A673 (cell line): ENCODE results near the gene PLEKHH2. TPM values are rescaled to one million over a fixed set of nuclear protein-coding genes. Genes with fewer than 3 reads are reported as not detected.
"Not testable (repeated sequence)": the region's sequence is repeated elsewhere in the genome, so short reads cannot be mapped to it uniquely, and the experiment has no call there.

Source experiments
- BruUV-seq: library from RNA; stranded (reverse); fragments of 400-500 nt; replicated peaks from 2 replicates; lab custom pipeline; 2021; lab: Mats Ljungman, UMichigan
- CTCF ChIA-PET: fragments of 300-600 bp; sonication (Branson Sonifier 250); formaldehyde crosslinking; loops from one replicate; lab custom pipeline; 2022; ENCODE audit warnings: antibody characterized with exemption; lab: Charles Lee
- POLR2A ChIA-PET: fragments of 300-600 bp; sonication (Branson Sonifier 250); formaldehyde crosslinking; loops from one replicate; lab custom pipeline; 2022; ENCODE audit warnings: antibody characterized with exemption; ENCODE audit not compliant: low non-redundant PET; lab: Charles Lee
- DNase-seq: peaks from one replicate; pipeline ENCODE4 v3.0.0-alpha.2; 2015; ENCODE audit warnings: low spot score
- H3K27ac ChIP-seq: fragments of 200-600 bp; sonication (generic); 2 replicates; pipeline ENCODE4 v1.5.1; 2016; ENCODE audit warnings: mixed run types, low read depth, mild to moderate bottlenecking, mixed read lengths, antibody characterized with exemption, low read length; ENCODE audit not compliant: poor library complexity, severe bottlenecking
- H3K27me3 ChIP-seq: fragments of 200-600 bp; sonication (generic); replicated peaks from 2 replicates; pipeline ENCODE4 v1.6.1; 2017; ENCODE audit warnings: mixed run types, low read depth, mild to moderate bottlenecking, mixed read lengths, antibody characterized with exemption, low read length; ENCODE audit not compliant: insufficient read depth, poor library complexity
- H3K36me3 ChIP-seq: fragments of 200-600 bp; sonication (generic); 2 replicates; pipeline ENCODE4 v1.6.1; 2016; ENCODE audit warnings: mixed run types, mild to moderate bottlenecking, mixed read lengths, antibody characterized with exemption, low read length; ENCODE audit not compliant: insufficient read depth, poor library complexity, severe bottlenecking
- H3K4me1 ChIP-seq: fragments of 200-600 bp; sonication (generic); 2 replicates; pipeline ENCODE4 v1.6.1; 2017; ENCODE audit warnings: mixed run types, mild to moderate bottlenecking, mixed read lengths, antibody characterized with exemption, low read length; ENCODE audit not compliant: insufficient read depth, poor library complexity, severe bottlenecking
- H3K4me3 ChIP-seq: fragments of 200-600 bp; sonication (generic); 2 replicates; pipeline ENCODE4 v1.5.1; 2016; ENCODE audit warnings: low read depth, mixed run types, mild to moderate bottlenecking, mixed read lengths, low read length; ENCODE audit not compliant: poor library complexity, severe bottlenecking
- H3K9me3 ChIP-seq: fragments of 200-600 bp; sonication (generic); 2 replicates; pipeline ENCODE4 v1.6.1; 2016; ENCODE audit warnings: mixed run types, low read depth, mild to moderate bottlenecking, mixed read lengths, antibody characterized with exemption, low read length; ENCODE audit not compliant: poor library complexity, severe bottlenecking
- EZH2 ChIP-seq: fragments of 200-600 bp; sonication (generic); IDR thresholded peaks from 2 replicates; pipeline ENCODE4 v1.6.1; 2017; ENCODE audit warnings: borderline replicate concordance, low read depth, mild to moderate bottlenecking, mixed read lengths, antibody characterized with exemption, low read length; ENCODE audit not compliant: poor library complexity, severe bottlenecking
- intact Hi-C: fragments of 100-400 bp; cut with micrococcal nuclease; formaldehyde crosslinking; loops from one replicate; pipeline ENCODE4 v1.10.0; 2022; ENCODE audit not compliant: unreplicated experiment
- total RNA-seq: library from RNA; stranded (reverse); gene quantifications from 2 replicates; pipeline ENCODE4 v1.2.3, GENCODE V29; 2021
- TF ChIP-seq, protein P1 (sequence below): fragments of 300-800, 200-600 bp; sonication (generic); conservative IDR thresholded peaks from 2 replicates; pipeline ENCODE4 v1.5.1; 2017; ENCODE audit warnings: low read depth, mild to moderate bottlenecking, antibody characterized with exemption, low read length, moderate library complexity, mixed read lengths

The PLEKHH2 gene
- total RNA-seq, 1 experiment from 2014 or later = 2.2 TPM

DNA sequence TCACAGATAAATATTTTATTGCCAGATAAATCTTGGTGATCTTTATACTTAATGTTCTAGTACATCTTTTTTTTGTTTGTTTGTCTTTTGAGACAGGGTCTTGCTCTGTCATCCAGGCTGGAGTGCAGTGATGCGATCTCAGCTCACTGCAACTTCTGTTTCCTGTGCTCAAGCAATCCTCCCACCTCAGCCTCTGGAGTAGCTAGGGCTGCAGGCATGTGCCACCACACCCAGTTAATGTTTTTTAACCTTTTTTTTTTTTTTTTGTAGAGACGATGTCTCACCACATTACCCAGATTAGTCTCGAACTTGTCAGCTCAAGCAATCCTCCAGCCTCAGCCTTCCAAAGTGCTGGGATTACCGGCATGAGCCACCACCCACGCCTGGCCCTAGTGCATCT, 48.3 kb downstream of the PLEKHH2 start:
- no peak for TF ChIP-seq EZH2
- TF ChIP-seq, protein P1, sequence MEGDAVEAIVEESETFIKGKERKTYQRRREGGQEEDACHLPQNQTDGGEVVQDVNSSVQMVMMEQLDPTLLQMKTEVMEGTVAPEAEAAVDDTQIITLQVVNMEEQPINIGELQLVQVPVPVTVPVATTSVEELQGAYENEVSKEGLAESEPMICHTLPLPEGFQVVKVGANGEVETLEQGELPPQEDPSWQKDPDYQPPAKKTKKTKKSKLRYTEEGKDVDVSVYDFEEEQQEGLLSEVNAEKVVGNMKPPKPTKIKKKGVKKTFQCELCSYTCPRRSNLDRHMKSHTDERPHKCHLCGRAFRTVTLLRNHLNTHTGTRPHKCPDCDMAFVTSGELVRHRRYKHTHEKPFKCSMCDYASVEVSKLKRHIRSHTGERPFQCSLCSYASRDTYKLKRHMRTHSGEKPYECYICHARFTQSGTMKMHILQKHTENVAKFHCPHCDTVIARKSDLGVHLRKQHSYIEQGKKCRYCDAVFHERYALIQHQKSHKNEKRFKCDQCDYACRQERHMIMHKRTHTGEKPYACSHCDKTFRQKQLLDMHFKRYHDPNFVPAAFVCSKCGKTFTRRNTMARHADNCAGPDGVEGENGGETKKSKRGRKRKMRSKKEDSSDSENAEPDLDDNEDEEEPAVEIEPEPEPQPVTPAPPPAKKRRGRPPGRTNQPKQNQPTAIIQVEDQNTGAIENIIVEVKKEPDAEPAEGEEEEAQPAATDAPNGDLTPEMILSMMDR = no peak
- Histone ChIP-seq H3K27me3 (no peaks in the 10 kb centered on the region), H3K4me3 (no peak overlapping the region), H3K36me3 (no peaks in the 10 kb centered on the region), H3K4me1 (no peaks in the 10 kb centered on the region), H3K27ac (no peak overlapping the region), H3K9me3 (no peaks in the 10 kb centered on the region)
- POLR2A ChIA-PET = interaction anchor here (0.6 kb wide), 1 partner anchor 1074 kb away, joined by 15 read pairs; no protein-coding TSS in a partner anchor
- intact Hi-C loops = no loop called here
- DNase-seq = no peak
- no TSS peak for BruUV-seq
- CTCF ChIA-PET = no interaction called here

DNA sequence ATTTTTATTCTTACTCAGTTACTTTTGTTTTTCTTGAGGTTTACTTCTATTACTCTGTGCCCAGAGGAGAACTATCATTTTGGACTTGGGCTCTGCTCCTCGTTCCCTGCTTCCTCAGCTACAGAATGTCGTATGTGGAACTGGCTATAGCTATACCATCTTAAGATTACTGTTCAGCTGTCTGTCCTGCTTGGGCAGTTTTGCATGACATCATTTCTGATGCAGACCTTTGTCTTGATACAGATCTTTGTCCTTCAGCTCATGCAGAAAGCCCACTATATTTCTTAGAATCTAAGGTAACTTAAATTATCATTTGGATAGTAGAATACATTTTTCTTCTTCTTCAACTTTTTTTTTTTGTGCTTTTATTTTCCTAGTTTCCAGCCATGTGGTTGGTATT, 52.9 kb downstream of the PLEKHH2 start:
- Histone ChIP-seq H3K36me3 (no peaks in the 10 kb centered on the region), H3K9me3 (no peaks in the 10 kb centered on the region), H3K27me3 (no peaks in the 10 kb centered on the region), H3K4me3 (no peak overlapping the region), H3K4me1 (no peaks in the 10 kb centered on the region), H3K27ac (no peak overlapping the region)
- POLR2A ChIA-PET = no interaction called here
- CTCF ChIA-PET = no interaction called here
- no TSS peak for BruUV-seq
- intact Hi-C loops = no loop called here
- TF ChIP-seq EZH2 = no peak
- TF ChIP-seq, protein P1 = no peak
- DNase-seq = no peak

DNA sequence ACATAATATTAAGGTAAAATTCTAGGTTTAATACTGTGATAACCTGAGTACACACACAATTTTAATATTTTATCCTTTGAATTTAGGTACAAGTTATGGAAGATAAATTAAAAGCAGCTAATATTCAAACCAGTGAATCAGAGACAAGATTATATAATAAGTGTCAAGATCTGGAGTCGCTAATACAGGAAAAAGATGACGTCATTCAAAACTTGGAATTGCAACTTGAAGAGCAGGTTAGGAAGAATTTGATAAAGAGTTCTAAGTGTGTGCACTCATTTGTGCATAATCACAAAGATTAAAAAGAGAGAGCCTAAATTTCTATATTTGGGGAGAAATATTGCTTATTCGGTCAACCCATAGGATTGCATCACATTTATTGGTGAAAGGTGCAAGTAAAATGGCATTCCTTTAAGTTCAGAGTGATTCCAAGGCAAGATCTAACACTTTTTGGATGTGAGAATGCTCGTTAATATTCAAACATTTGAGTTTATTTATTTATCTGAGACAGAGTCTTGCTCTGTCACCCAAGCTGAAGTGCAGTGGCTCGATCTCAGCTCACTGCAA, 55.5 kb downstream of the PLEKHH2 start:
- no peak for TF ChIP-seq EZH2
- TF ChIP-seq, protein P1 = no peak
- no peaks in the 10 kb centered on the region for H3K27me3 ChIP-seq
- no peaks in the 10 kb centered on the region for H3K9me3 ChIP-seq
- H3K36me3 ChIP-seq = no peaks in the 10 kb centered on the region
- no TSS peak for BruUV-seq
- intact Hi-C loops = no loop called here
- no peak for DNase-seq
- CTCF ChIA-PET = no interaction called here
- no peak overlapping the region for H3K4me3 ChIP-seq
- H3K27ac ChIP-seq = no peak overlapping the region
- no peaks in the 10 kb centered on the region for H3K4me1 ChIP-seq
- POLR2A ChIA-PET = no interaction called here

GRCh38 chr2:43698140-43698539, 61.1 kb downstream of the PLEKHH2 start:
- BruUV-seq, intact Hi-C loops, H3K27ac ChIP-seq, H3K9me3 ChIP-seq, DNase-seq, H3K4me1 ChIP-seq, H3K36me3 ChIP-seq, H3K4me3 ChIP-seq, POLR2A ChIA-PET, H3K27me3 ChIP-seq, CTCF ChIA-PET: not testable (repeated sequence)
